ENCODE measurements around the gene TANGO2.

TANGO2 gene

DNA sequence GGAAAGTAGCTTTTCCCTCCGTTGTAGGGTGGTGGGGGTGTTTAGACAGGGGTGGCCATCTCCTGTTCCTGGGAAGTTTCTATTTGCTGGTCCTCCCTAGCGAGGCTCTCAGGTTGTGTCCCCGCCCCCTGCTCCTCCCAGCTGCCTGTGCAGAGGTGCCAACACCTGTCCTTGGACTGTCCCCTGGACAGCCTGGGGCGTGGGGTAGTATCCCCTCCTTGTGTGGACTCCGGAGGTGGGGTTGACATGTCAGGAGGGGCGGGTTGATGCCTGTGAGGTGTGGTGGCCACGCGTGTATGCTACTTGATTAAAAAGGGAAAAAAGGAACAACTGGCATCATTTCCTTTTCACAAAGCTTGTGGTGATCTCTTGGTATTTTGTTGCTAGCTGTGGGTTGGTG lies 80.7 kb downstream of the TANGO2 start:
- no peak for DNase-seq (ENCODE audit: low read depth in 2 of 3, low spot score in 2 of 3)

- DNase-seq (ENCODE audit: low read depth in 2 of 3, low spot score in 2 of 3): no peak
Observed at GRCh38 chr22:20102203-20102780, 81.4 kb downstream of the TANGO2 start.

DNA sequence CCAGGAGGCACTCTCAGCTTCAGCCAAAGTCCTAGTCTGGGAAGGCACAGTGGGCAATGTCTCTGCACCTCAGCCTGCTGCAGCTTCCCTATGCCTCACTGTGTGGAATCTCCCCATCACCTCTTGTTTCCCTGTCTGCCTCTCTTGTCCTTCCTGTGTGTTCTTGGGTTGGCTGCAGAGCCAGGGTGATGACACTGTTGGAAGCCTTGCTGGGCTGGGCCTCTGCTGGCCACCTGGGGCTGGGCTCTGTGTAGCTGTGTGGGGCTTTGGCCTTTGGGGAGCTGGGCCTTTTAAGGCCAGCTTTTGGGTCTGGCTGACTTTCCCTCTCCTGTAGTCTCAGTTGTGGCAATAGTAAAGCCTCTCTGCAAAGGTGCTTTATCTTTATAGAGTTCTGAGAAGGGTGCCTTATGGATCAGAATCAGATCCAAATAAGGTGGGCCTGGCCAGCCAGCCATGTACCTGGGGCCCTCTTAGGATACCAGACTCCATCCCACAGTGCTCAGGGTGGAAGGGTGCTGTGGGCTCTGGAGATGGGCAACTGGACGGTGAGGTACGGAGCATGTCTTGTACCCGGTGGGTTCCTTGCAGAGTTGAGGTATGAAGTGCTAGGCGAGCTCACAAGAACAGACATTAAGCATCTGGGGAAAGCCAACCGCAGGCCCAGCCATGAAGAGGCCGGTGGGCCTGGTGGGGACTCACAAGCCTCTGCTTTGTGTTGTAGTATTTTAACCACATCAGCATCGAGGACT lies 84.7 kb downstream of the TANGO2 start:
- no peak for DNase-seq (ENCODE audit: low read depth in 2 of 3, low spot score in 2 of 3)

- DNase-seq (ENCODE audit: low read depth in 2 of 3, low spot score in 2 of 3): no peak
Observed at GRCh38 chr22:20106205-20106848, 85.4 kb downstream of the TANGO2 start.

GRCh38 chr22:20106849-20107237 lies 85.9 kb downstream of the TANGO2 start:
- DNase-seq (ENCODE audit: low read depth in 2 of 3, low spot score in 2 of 3): no peak

GRCh38 chr22:20107471-20107901 lies 86.6 kb downstream of the TANGO2 start:
- DNase-seq (ENCODE audit: low read depth in 2 of 3, low spot score in 2 of 3): no peak

- no peak for DNase-seq (ENCODE audit: low read depth in 2 of 3, low spot score in 2 of 3)
Observed at GRCh38 chr22:20107951-20108756, 87.2 kb downstream of the TANGO2 start.

DNA sequence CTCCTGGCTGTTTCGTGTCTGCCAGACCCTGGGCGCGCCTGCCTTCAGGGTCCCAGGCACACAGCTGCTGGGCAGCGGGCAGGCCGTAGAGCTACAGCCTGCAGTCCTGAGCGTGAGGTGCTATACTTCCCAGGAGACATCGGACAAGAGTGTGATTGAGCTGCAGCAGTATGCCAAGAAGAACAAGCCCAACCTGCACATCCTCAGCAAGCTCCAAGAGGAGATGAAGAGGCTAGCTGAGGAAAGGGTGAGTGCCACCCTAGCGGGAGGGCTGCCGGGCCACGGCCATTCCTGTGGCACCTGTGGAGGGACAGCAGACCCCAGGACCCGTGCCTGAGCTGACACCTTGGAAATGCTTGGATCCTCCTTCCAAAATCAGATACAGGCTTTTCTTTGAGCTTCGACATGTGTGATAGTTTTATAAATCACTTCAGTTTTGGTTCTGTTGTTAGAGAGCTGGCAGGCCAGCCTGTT lies 87.9 kb downstream of the TANGO2 start:
- DNase-seq (ENCODE audit: low read depth in 2 of 3, low spot score in 2 of 3): no peak

GRCh38 chr22:20109411-20110358 lies 88.8 kb downstream of the TANGO2 start:
- DNase-seq (ENCODE audit: low read depth in 2 of 3, low spot score in 2 of 3): no peak

DNA sequence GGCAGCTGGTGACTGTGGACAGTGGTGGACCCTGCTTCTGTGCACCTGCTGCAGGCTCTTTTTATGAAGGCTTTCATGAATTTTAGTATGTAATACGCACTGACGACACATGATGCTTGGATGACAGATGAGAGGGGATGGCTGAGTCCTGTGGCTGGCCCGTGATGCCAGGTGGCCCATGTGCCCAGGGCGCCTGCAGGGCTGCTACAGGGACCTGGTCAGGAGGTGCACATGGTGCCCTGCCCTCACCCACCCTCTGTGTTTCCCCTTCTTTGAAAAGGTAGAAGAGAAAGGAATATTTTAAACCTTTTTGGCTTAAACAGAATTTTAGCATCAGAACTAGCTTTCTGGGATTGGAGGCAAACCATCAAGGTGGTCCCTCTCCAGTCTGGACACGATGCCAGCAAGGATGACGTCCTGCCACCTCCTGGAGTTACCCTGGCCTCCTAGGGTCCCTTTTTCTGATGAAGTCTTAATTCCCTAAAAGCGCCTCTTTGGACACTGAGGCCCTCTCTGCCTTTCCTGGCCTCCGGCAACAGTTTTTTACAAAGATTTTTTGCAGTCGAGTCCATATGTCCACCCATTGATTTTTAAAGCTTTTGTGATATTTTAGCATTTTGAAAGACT lies 89.6 kb downstream of the TANGO2 start:
- no peak for DNase-seq (ENCODE audit: low read depth in 2 of 3, low spot score in 2 of 3)

GRCh38 chr22:20111045-20111688 lies 90.3 kb downstream of the TANGO2 start:
- no peak for DNase-seq (ENCODE audit: low read depth in 2 of 3, low spot score in 2 of 3)

DNA sequence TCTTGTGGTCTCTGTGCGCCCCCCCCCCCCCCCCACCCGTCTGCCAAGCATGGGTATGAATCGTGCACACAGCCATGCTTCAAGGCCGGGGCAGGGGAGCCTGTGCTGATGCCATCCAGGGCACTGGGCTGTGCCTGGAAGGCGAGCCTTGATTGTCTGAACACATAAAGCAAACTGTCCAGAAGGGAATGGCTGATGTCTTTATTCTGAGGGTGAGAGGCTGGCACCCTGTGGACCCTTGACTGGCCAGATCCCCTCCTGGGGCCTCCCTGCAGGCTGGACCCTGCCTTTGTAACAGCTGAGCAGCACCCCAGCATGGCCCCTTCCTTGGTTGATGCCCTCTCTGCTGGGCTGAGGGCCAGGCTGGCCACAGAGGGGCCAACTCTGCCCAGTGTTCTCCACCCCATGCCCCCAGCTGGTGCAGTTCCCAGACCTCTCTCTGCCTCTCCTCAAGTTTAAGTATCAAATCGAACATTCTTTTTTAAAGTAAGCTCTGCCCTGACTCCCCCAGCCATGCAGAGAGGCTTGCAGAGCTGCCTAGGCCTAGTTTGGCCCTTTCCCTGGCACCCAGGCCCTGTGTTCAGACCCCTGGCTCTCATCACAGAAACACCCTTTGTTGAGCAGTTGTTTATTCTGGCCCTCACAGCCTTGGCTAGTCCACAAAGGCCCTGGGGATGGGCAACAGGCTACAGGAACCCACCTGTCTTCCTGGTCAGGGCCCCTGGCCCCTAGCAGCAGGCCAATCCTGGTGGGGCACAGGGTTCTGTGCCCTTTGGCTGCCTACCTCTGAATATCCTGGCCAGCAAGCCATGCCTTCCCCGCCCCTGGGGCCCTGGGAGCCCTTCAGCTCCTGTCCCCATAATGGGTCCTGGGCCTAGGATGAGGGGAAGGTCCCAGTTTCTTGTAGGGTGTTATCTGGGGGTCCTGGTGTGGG lies 91.0 kb downstream of the TANGO2 start:
- no peak for DNase-seq (ENCODE audit: low read depth in 2 of 3, low spot score in 2 of 3)

DNA sequence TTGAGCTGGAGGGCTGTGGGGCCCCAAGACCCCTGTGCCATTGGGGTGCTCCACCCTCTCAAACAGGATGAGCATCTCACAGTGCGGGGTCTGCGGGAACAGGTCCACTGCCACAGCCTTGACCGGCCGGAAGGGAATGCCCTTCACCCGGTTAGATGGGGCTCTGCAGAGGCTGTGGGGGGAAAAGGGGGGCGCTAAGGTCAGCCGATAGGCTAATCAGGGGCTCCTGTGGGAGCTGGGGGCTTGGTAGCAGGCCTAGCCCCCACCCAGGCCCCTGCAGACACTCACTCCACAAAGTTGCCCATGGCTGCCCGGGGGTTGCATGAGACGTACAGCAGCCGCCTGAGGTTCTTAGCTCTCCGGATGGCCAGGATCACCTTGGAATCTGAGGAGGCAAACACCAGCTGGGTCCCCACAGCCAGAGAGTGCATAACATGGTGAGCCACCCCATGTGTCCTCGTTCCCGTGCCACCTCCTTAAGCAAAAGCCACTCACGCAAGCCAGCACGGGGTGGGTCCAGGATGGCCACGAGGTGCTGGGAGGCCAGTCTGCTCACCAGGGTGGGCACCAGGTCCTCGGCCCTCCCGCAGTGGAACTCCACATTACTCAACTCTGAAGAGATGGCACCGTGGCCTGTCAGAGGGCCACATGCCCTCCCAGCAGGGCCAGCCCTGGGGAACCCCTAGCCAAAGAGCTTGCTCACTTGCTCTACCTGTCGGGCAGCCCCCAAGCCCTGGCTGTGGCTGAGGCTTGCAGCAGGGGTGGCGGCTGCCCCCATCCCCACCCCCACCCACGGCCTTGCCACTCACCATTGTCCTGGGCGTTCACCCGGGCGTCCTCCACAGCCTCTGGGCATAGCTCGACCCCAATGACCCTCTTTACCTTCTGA lies 92.0 kb downstream of the TANGO2 start:
- DNase-seq (ENCODE audit: low read depth in 2 of 3, low spot score in 2 of 3): no peak

DNA sequence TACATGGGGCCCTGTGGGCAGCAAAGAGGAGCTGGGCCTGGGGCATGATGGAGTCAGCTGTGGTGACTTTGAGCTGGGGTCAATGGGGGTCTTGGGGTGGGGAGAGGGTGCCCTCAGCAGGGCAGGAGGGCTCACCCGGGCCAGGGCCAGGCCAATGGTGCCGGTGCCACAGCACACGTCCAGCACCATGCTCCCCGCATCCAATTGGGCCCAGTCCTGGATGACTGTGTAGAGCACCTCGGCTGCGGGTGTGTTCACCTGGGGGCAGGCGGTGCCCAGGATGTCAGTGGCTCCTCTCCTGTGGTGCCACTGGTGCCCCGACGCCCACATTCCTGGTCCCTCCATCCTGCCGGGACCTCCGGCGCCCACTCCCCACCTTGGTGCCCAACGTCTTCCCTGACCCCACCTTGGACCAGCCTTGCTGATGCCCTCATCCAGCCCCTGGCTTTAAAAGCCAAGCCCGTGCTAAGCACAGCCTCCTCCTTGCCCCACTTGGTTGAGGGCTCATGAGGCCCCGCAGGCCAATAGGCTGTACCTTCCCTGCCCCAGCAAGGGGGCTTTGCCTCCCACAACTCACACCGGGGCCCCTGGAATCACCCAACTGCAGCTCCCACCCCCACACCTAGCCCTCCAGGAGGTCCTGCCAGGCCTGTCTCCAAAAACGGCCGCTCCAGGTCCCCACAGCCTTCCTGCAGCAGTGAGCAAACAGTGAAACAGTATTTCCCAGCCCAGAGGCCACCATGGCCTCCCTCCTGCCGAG lies 92.8 kb downstream of the TANGO2 start:
- no peak for DNase-seq (ENCODE audit: low read depth in 2 of 3, low spot score in 2 of 3)

DNA sequence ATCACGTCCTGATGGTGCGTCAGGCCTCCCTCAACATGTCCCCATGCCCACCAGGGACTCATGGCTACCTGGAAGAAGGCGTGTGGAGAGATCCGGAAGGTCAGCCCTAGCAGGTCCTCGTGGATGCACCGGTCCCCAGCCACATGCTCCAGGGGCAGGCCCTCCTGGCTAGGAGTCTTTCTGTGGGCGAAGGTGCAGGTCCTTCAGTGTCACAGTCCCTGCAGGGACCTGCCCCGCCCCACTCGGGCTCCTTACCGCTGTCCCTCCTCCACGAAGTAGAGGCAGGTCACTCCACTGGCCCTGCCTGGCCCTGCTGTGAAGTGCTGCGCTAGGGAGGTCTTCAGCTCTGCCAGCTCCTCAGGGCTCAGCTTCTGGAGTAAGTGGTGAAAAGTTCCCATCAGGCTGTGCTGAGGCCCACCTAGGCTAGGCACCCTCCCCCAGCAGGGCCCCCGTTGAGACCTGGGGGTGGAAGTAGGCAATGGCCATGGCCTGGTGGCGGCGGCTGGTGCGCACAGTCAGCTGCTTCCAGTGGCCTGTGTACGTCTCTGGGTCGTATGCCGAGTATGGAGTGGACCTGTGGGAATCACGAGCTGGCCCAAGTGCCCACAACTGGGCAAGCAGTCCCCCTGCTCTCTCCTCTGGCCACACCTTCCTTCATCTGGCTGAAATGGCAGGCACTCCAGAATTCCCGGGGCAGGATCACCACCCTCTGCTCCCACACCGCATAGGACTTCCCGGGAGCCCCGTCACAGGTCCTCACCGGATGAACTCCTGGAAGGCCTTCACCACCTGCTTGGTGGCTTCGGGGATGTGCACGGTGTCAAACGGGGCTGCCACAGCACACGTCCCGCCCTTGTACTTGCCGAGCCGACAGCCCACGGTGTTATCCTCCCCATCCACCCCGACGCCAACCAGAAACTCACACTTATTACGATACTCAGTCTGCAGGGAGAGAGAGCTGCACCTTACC lies 93.9 kb downstream of the TANGO2 start:
- no peak for DNase-seq (ENCODE audit: low read depth in 2 of 3, low spot score in 2 of 3)

Measured in activated CD8-positive, alpha-beta memory T cell treated with anti-CD3 and anti-CD28 coated beads for 48 hours (primary cell).